ENCODE data around the gene IGF2.

Gene IGF2

GRCh38 chr11:2128511-2129307 lies 10.5 kb downstream of the IGF2 start:
- no peak for TF ChIP-seq NFIC (IDR thresholded peaks at IDR 0.05)
- TF ChIP-seq YY1 (IDR thresholded peaks at IDR 0.05; ENCODE audit: low read depth) = no peak
- no peak for TF ChIP-seq ZBTB7A (IDR thresholded peaks at IDR 0.05; ENCODE audit: low read depth)
- TF ChIP-seq TEAD4 (IDR thresholded peaks at IDR 0.05) = no peak
- TF ChIP-seq MAX (IDR thresholded peaks at IDR 0.05) = no peak
- TF ChIP-seq USF1 (IDR thresholded peaks at IDR 0.05) = no peak
- TF ChIP-seq RAD21 (IDR thresholded peaks at IDR 0.05; ENCODE audit: low read depth) = no peak
- TF ChIP-seq REST (IDR thresholded peaks at IDR 0.05; ENCODE audit: low read depth) = no peak
- TF ChIP-seq CEBPB (IDR thresholded peaks at IDR 0.05) = no peak
- no peak for TF ChIP-seq CREB1 (IDR thresholded peaks at IDR 0.05; ENCODE audit: low read depth)
- TF ChIP-seq FOXM1 (IDR thresholded peaks at IDR 0.05; ENCODE audit: borderline replicate concordance, low read depth) = no peak
- TF ChIP-seq TAF1 (IDR thresholded peaks at IDR 0.05; ENCODE audit: low read depth) = no peak
- no peak for TF ChIP-seq TCF12 (IDR thresholded peaks at IDR 0.05; ENCODE audit: low read depth)
- no peak for TF ChIP-seq EGR1 (IDR thresholded peaks at IDR 0.05)
- no peak for TF ChIP-seq EP300 (IDR thresholded peaks at IDR 0.05; ENCODE audit: borderline replicate concordance)

- TF ChIP-seq TCF12 (IDR thresholded peaks at IDR 0.05; ENCODE audit: low read depth) (no peak), MAX (IDR thresholded peaks at IDR 0.05) (no peak), TEAD4 (IDR thresholded peaks at IDR 0.05) (no peak)
These were observed 11.1 kb downstream of the IGF2 start for GRCh38 chr11:2128130-2128510.

- no peak for TF ChIP-seq NFIC (IDR thresholded peaks at IDR 0.05)
- TF ChIP-seq RAD21 (IDR thresholded peaks at IDR 0.05; ENCODE audit: low read depth) = no peak
- no peak for TF ChIP-seq CEBPB (IDR thresholded peaks at IDR 0.05)
- TF ChIP-seq USF1 (IDR thresholded peaks at IDR 0.05) = no peak
- no peak for TF ChIP-seq EP300 (IDR thresholded peaks at IDR 0.05; ENCODE audit: borderline replicate concordance)
- TF ChIP-seq FOXM1 (IDR thresholded peaks at IDR 0.05; ENCODE audit: borderline replicate concordance, low read depth) = no peak
- TF ChIP-seq TCF12 (IDR thresholded peaks at IDR 0.05; ENCODE audit: low read depth) = no peak
- no peak for TF ChIP-seq YY1 (IDR thresholded peaks at IDR 0.05; ENCODE audit: low read depth)
These were observed 11.6 kb downstream of the IGF2 start for GRCh38 chr11:2127482-2128129.

- no peak for TF ChIP-seq MAX (IDR thresholded peaks at IDR 0.05)
- no peak for TF ChIP-seq YY1 (IDR thresholded peaks at IDR 0.05; ENCODE audit: low read depth)
- TF ChIP-seq CREB1 (IDR thresholded peaks at IDR 0.05; ENCODE audit: low read depth) = no peak
- no peak for TF ChIP-seq NFIC (IDR thresholded peaks at IDR 0.05)
- TF ChIP-seq ZBTB7A (IDR thresholded peaks at IDR 0.05; ENCODE audit: low read depth) = no peak
- no peak for TF ChIP-seq TCF12 (IDR thresholded peaks at IDR 0.05; ENCODE audit: low read depth)
- TF ChIP-seq TAF1 (IDR thresholded peaks at IDR 0.05; ENCODE audit: low read depth) = no peak
- no peak for TF ChIP-seq FOXM1 (IDR thresholded peaks at IDR 0.05; ENCODE audit: borderline replicate concordance, low read depth)
- no peak for TF ChIP-seq EGR1 (IDR thresholded peaks at IDR 0.05)
These were observed 12.6 kb downstream of the IGF2 start for GRCh38 chr11:2126520-2127085.

GRCh38 chr11:2123628-2123960 lies 15.6 kb downstream of the IGF2 start:
- TF ChIP-seq REST (IDR thresholded peaks at IDR 0.05; ENCODE audit: low read depth) (no peak), TEAD4 (IDR thresholded peaks at IDR 0.05) (no peak), CREB1 (IDR thresholded peaks at IDR 0.05; ENCODE audit: low read depth) (no peak), ZBTB7A (IDR thresholded peaks at IDR 0.05; ENCODE audit: low read depth) (no peak), EGR1 (IDR thresholded peaks at IDR 0.05) (no peak), FOXM1 (IDR thresholded peaks at IDR 0.05; ENCODE audit: borderline replicate concordance, low read depth) (no peak), YY1 (IDR thresholded peaks at IDR 0.05; ENCODE audit: low read depth) (no peak), CEBPB (IDR thresholded peaks at IDR 0.05) (no peak), USF1 (IDR thresholded peaks at IDR 0.05) (no peak), TCF12 (IDR thresholded peaks at IDR 0.05; ENCODE audit: low read depth) (no peak), EP300 (IDR thresholded peaks at IDR 0.05; ENCODE audit: borderline replicate concordance) (no peak), MAX (IDR thresholded peaks at IDR 0.05) (no peak)
